Loucy (cell line): ENCODE results near the gene THADA.

Experiments
- H2AFZ ChIP-seq: fragments of 200-600 bp; sonication (generic); 2 replicates; pipeline ENCODE4 v1.6.0; 2016; ENCODE audit warnings: antibody characterized with exemption, mild to moderate bottlenecking, low read length, moderate library complexity
- H3F3A ChIP-seq: fragments of 200-600 bp; 2 replicates; pipeline ENCODE4 v1.6.0; 2016; ENCODE audit warnings: antibody characterized with exemption, low read depth, mild to moderate bottlenecking
- H3K27me3 ChIP-seq: fragments of 200-600 bp; sonication (generic); 2 replicates; pipeline ENCODE4 v1.6.1; 2014; ENCODE audit warnings: low read length, mild to moderate bottlenecking; ENCODE audit not compliant: insufficient read depth, poor library complexity, severe bottlenecking
- H3K36me3 ChIP-seq: fragments of 200-600 bp; sonication (generic); 2 replicates; pipeline ENCODE4 v1.6.1; 2016; ENCODE audit warnings: low read length; ENCODE audit not compliant: insufficient read depth
- H3K4me1 ChIP-seq: fragments of 200-600 bp; sonication (generic); 2 replicates; pipeline ENCODE4 v1.5.1; 2014; ENCODE audit warnings: low read length, mild to moderate bottlenecking; ENCODE audit not compliant: insufficient read depth, poor library complexity, severe bottlenecking
- H3K4me2 ChIP-seq: fragments of 200-600 bp; sonication (generic); 2 replicates; pipeline ENCODE4 v1.6.0; 2014; ENCODE audit warnings: antibody characterized with exemption, low read length, low read depth, mild to moderate bottlenecking; ENCODE audit not compliant: poor library complexity, severe bottlenecking
- H3K4me3 ChIP-seq: fragments of 200-600 bp; sonication (generic); 2 replicates; pipeline ENCODE4 v1.5.1; 2014; ENCODE audit warnings: low read length, mild to moderate bottlenecking, mixed read lengths; ENCODE audit not compliant: poor library complexity, severe bottlenecking
- H3K79me2 ChIP-seq: fragments of 200-600 bp; sonication (generic); 2 replicates; pipeline ENCODE4 v1.6.1; 2014; ENCODE audit warnings: low read length; ENCODE audit not compliant: insufficient read depth
- H3K9ac ChIP-seq: fragments of 200-600 bp; sonication (generic); 2 replicates; pipeline ENCODE4 v1.6.0; 2014; ENCODE audit warnings: mild to moderate bottlenecking, low read depth, low read length, moderate library complexity; ENCODE audit not compliant: poor library complexity, severe bottlenecking
- H3K9me2 ChIP-seq: fragments of 200-600 bp; sonication (generic); replicated peaks from 2 replicates; pipeline ENCODE4 v1.6.1; 2016; ENCODE audit warnings: low read depth, low read length, mixed read lengths
- H3K9me3 ChIP-seq: fragments of 200-600 bp; sonication (generic); 2 replicates; pipeline ENCODE4 v1.6.1; 2014; ENCODE audit warnings: mild to moderate bottlenecking, antibody characterized with exemption, low read length, low read depth; ENCODE audit not compliant: insufficient read depth
- H4K20me1 ChIP-seq: fragments of 200-600 bp; sonication (generic); 2 replicates; pipeline ENCODE4 v1.6.0; 2014; ENCODE audit warnings: antibody characterized with exemption, low read length, mild to moderate bottlenecking; ENCODE audit not compliant: insufficient read depth, poor library complexity, severe bottlenecking
- EZH2phosphoT487 ChIP-seq: fragments of 200-600 bp; IDR thresholded peaks from 2 replicates; pipeline ENCODE4 v1.6.1; 2018; ENCODE audit warnings: antibody characterized with exemption, mild to moderate bottlenecking, moderate library complexity, borderline replicate concordance
- TF ChIP-seq, protein P1 (sequence below): fragments of 200-600 bp; sonication (generic); conservative IDR thresholded peaks from 2 replicates; pipeline ENCODE4 v1.5.1; 2014; ENCODE audit warnings: mild to moderate bottlenecking, antibody characterized with exemption, low read length

The THADA gene

DNA sequence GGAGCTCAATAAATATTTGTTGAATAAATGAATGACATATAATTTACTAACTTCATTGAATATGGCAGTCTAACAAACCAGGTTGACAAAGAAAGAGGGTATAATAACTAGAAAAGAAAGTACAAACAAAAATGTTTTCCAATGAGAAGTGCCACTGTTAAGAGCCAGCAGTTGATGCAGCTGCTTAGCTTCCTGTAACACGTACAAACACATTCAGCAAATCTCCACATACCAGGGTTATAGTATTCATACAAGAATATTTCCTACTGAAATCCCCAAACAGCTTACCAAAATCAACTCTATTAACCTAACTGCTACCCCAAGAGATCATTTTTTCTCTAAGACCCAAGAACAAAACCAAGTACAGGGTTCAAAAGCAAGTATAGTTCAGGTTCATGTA, 77.7 kb downstream of the THADA start:
- no peaks in the 10 kb centered on the region for H3K9me2 ChIP-seq
- no peaks in the 10 kb centered on the region for H3K36me3 ChIP-seq
- H3K9ac ChIP-seq, result no peak overlapping the region
- H3K27me3 ChIP-seq, result no peaks in the 10 kb centered on the region
- TF ChIP-seq, protein P1, sequence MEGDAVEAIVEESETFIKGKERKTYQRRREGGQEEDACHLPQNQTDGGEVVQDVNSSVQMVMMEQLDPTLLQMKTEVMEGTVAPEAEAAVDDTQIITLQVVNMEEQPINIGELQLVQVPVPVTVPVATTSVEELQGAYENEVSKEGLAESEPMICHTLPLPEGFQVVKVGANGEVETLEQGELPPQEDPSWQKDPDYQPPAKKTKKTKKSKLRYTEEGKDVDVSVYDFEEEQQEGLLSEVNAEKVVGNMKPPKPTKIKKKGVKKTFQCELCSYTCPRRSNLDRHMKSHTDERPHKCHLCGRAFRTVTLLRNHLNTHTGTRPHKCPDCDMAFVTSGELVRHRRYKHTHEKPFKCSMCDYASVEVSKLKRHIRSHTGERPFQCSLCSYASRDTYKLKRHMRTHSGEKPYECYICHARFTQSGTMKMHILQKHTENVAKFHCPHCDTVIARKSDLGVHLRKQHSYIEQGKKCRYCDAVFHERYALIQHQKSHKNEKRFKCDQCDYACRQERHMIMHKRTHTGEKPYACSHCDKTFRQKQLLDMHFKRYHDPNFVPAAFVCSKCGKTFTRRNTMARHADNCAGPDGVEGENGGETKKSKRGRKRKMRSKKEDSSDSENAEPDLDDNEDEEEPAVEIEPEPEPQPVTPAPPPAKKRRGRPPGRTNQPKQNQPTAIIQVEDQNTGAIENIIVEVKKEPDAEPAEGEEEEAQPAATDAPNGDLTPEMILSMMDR, result no peak
- no peak for TF ChIP-seq EZH2phosphoT487
- no peaks in the 10 kb centered on the region for H3K79me2 ChIP-seq
- no peaks in the 10 kb centered on the region; the same call in 1 of the 2 replicates for H3F3A ChIP-seq
- no peaks in the 10 kb centered on the region for H4K20me1 ChIP-seq
- H3K4me1 ChIP-seq, result no peaks in the 10 kb centered on the region
- no peak overlapping the region for H3K4me2 ChIP-seq
- H2AFZ ChIP-seq, result no peak overlapping the region
- no peak overlapping the region for H3K4me3 ChIP-seq
- no peaks in the 10 kb centered on the region for H3K9me3 ChIP-seq

DNA sequence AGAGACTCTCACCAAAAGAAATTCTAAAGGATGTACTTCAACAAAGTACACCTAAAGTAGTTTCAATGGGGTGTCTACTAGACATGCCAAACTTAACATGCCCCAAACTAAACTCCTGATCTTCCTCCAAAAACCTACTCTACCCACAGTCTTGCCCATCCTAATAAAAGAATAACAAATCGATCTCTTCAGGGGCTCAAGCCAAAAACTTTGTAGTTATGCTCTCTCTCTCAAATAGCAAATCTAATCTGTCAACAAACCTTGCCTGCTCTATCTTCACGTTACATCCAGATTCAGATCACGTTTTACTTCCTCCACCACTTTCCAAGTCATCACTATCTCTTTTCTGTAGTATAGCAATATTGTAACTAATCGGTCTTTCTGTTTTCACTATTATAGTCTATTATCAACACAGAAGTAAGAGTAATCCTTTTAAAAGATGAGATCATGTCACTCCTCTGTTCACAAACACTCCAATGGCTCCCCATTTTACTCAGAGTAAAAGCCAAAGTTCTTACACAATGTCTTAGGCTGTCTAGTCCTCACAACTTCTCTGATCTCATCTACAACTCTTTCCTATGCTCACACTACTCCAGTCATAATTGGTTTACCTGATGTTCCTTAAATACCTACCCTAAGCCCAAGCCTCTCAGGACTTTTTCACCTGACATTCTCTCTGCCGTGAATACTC, 79.9 kb downstream of the THADA start:
- H3K9me3 ChIP-seq, result no peaks in the 10 kb centered on the region
- H4K20me1 ChIP-seq, result no peaks in the 10 kb centered on the region
- no peak overlapping the region for H3K4me3 ChIP-seq
- H3F3A ChIP-seq, result no peaks in the 10 kb centered on the region; the same call in 1 of the 2 replicates
- H3K79me2 ChIP-seq, result no peaks in the 10 kb centered on the region
- H2AFZ ChIP-seq, result no peak overlapping the region
- H3K9me2 ChIP-seq, result no peaks in the 10 kb centered on the region
- no peaks in the 10 kb centered on the region for H3K36me3 ChIP-seq
- H3K9ac ChIP-seq, result no peak overlapping the region
- H3K4me2 ChIP-seq, result no peak overlapping the region
- TF ChIP-seq, protein P1, result no peak
- TF ChIP-seq EZH2phosphoT487, result no peak
- no peaks in the 10 kb centered on the region for H3K4me1 ChIP-seq
- H3K27me3 ChIP-seq, result no peaks in the 10 kb centered on the region

DNA sequence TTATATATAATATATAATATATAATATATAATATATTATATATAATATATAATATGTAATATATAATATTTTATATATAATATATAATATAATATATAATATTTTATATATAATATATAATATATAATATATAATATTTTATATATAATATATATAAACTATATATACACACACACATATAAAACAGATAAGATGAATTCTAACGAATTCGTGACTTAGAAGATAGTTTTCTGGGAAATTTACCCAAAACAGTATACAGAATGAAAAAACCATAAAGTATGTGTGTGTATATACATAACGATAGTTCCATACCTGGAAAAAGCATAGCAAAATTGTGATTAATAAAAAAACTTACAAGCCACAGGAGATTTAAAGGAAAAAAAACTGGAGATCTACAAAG, 80.6 kb downstream of the THADA start:
- Histone ChIP-seq H3K27me3 (no peaks in the 10 kb centered on the region), H3K79me2 (no peaks in the 10 kb centered on the region), H3K9ac (no peak overlapping the region), H3K9me3 (no peaks in the 10 kb centered on the region), H2AFZ (no peak overlapping the region), H4K20me1 (no peaks in the 10 kb centered on the region), H3F3A (no peaks in the 10 kb centered on the region; the same call in 1 of the 2 replicates), H3K4me3 (no peak overlapping the region), H3K4me1 (no peaks in the 10 kb centered on the region), H3K4me2 (no peak overlapping the region), H3K36me3 (no peaks in the 10 kb centered on the region), H3K9me2 (no peaks in the 10 kb centered on the region)
- no peak for TF ChIP-seq EZH2phosphoT487
- TF ChIP-seq, protein P1, result no peak
